Keratinocyte (primary cell): ENCODE data around the gene ADGRV1. TPM values are rescaled to one million over a fixed set of nuclear protein-coding genes. Genes with fewer than 3 reads are reported as not detected.

Experiments
- DNase-seq: peaks from one replicate; pipeline ENCODE4 v3.0.0-alpha.2; 2011; ENCODE audit warnings: low read depth, missing footprints, low spot score
- FAIRE-seq: peaks from 2 replicates; lab custom pipeline; 2011; peaks lifted over from hg19 to GRCh38; lab: Jason Lieb, UNC
- H2AFZ ChIP-seq: 2 replicates; pipeline ENCODE4 v1.6.0; 2012; ENCODE audit warnings: low read length, control low read depth, inconsistent platforms; ENCODE audit not compliant: control insufficient read depth
- H3K27ac ChIP-seq: 2 replicates; pipeline ENCODE4 v1.5.1; 2011; ENCODE audit warnings: low read length; ENCODE audit not compliant: control insufficient read depth, insufficient read depth
- H3K27me3 ChIP-seq: 3 replicates; pipeline ENCODE4 v1.6.0; 2011; ENCODE audit warnings: low read length; ENCODE audit not compliant: control insufficient read depth, insufficient read depth; ENCODE audit errors: extremely low read depth
- H3K36me3 ChIP-seq, 2 experiments: 2 replicates in 1 of 2; 3 replicates in 1 of 2; pipeline ENCODE4 v1.5.1; 2011; ENCODE audit warnings: low read length in 2 of 2, mild to moderate bottlenecking in 1 of 2; ENCODE audit not compliant: control insufficient read depth in 2 of 2, insufficient read depth in 2 of 2; ENCODE audit errors: extremely low read depth in 1 of 2
- H3K4me1 ChIP-seq: 3 replicates; pipeline ENCODE4 v1.5.1; 2011; ENCODE audit warnings: low read length; ENCODE audit not compliant: control insufficient read depth, insufficient read depth; ENCODE audit errors: extremely low read depth
- H3K4me2 ChIP-seq: 3 replicates; pipeline ENCODE4 v1.6.0; 2011; ENCODE audit warnings: low read depth, low read length; ENCODE audit not compliant: control insufficient read depth, insufficient read depth; ENCODE audit errors: extremely low read depth
- H3K4me3 ChIP-seq, 3 experiments: fragments of 200-600 bp in 1 of 3; sonication (generic) in 1 of 3; 2 replicates in 2 of 3; 3 replicates in 1 of 3; pipeline ENCODE4 v1.5.1; 2011 to 2016; ENCODE audit warnings: low read length in 3 of 3, mild to moderate bottlenecking in 3 of 3, control low read depth in 2 of 3, inconsistent platforms in 1 of 3, low read depth in 1 of 3, mixed read lengths in 1 of 3, mixed run types in 1 of 3, moderate library complexity in 1 of 3; ENCODE audit not compliant: control insufficient read depth in 2 of 3, insufficient read depth in 2 of 3; ENCODE audit errors: extremely low read depth in 1 of 3
- H3K79me2 ChIP-seq: 2 replicates; pipeline ENCODE4 v1.6.0; 2012; ENCODE audit warnings: low read length; ENCODE audit not compliant: control insufficient read depth, insufficient read depth
- H3K9ac ChIP-seq: 3 replicates; pipeline ENCODE4 v1.6.0; 2011; ENCODE audit warnings: low read length; ENCODE audit not compliant: control insufficient read depth, insufficient read depth; ENCODE audit errors: extremely low read depth
- H3K9me1 ChIP-seq: 3 replicates; pipeline ENCODE4 v1.6.0; 2011; ENCODE audit warnings: low read length; ENCODE audit not compliant: control insufficient read depth, insufficient read depth; ENCODE audit errors: extremely low read depth
- H3K9me3 ChIP-seq: 2 replicates; pipeline ENCODE4 v1.5.1; 2012; ENCODE audit warnings: low read depth, low read length; ENCODE audit not compliant: control insufficient read depth
- H4K20me1 ChIP-seq: 3 replicates; pipeline ENCODE4 v1.6.0; 2011; ENCODE audit warnings: low read length; ENCODE audit not compliant: control insufficient read depth, insufficient read depth; ENCODE audit errors: extremely low read depth
- EZH2 ChIP-seq: IDR thresholded peaks from one replicate; pipeline ENCODE4 v1.6.1; 2012; ENCODE audit warnings: inconsistent platforms, mild to moderate bottlenecking, low read length, moderate library complexity
- dilution Hi-C: fragments of 300-500 bp; cut with MboI; formaldehyde crosslinking; loops from one replicate; pipeline ENCODE4 v1.7.0; 2020; ENCODE audit warnings: low sequenced_read_pairs; ENCODE audit not compliant: extremely low pct_ligation_motif_present
- polyA plus RNA-seq, 5 experiments: library from polyadenylated mRNA; depleted of rRNA in 3 of 5; stranded (reverse) in 3 of 5; stranded (forward) in 1 of 5; unstranded in 1 of 5; fragments of >200 nt; gene quantifications; 1 replicate in 1 of 5; 2 replicates in 3 of 5; 3 replicates in 1 of 5; pipeline versions ENCODE4 v1.2.1 to v1.2.3, GENCODE V29; 2011 to 2012; ENCODE audit warnings: missing spikeins in 2 of 5, low read depth in 1 of 5, low replicate concordance in 1 of 5
- TF ChIP-seq, protein P1 (sequence below), 3 experiments: IDR thresholded peaks in 1 of 3; conservative IDR thresholded peaks in 1 of 3; optimal IDR thresholded peaks in 1 of 3; 2 replicates in 2 of 3; 3 replicates in 1 of 3; pipeline versions ENCODE3 to v1.5.1; 2011; ENCODE audit warnings: low read length in 3 of 3, mild to moderate bottlenecking in 3 of 3, moderate library complexity in 2 of 3, control low read depth in 1 of 3, inconsistent platforms in 1 of 3; ENCODE audit not compliant: insufficient read depth in 2 of 3; ENCODE audit errors: extremely low read depth in 1 of 3

ADGRV1 gene
- polyA plus RNA-seq, 1 donor (not counting 4 experiments of a cell fraction or from before 2014, with no cell fraction given): 0.05 TPM

DNA sequence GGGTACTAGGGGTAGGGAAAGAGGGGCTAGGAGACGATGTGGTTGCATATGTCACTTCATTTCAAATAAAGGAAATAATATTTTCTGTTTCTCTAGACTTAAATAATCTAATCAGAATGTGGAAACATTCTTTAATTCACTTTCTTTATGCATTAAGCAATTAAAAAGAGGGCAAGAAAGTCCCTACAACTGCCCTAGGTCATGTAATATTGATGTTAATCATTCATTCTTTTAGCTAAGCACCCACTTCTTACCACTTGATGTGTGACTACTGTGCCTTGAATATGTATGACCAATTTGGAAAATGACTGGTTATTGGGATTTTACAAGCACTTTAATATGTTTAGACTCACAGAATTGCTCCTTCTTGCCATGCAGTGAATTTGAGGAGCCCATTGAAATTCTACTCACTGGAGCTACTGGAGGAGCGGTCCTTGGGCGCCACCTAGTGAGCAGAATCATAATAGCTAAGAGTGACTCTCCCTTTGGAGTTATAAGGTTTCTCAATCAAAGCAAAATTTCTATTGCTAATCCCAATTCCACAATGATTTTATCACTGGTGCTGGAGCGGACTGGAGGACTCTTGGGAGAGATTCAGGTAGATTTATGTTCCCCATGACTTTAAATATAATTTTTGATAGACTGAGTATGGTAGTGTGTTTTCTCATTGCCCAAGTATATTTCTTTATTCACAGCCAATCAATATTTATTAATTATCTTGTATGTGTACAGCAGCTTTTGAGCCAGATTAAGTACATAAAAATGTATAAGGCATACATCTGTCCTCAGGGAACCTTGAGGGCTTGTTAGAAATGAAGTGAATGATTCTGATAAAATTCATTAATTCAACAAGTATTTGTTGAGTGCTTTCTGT, 225.1 kb downstream of the ADGRV1 start:
- dilution Hi-C loops: no loop called here
- FAIRE-seq (peak; percentile 67), DNase-seq (peak; percentile 15)
- Histone ChIP-seq H3K79me2 (no peaks in the 10 kb centered on the region), H3K9ac (no peak overlapping the region), H3K27ac (no peak overlapping the region), H3K4me3 (no peak overlapping the region), H3K27me3 (no peaks in the 10 kb centered on the region), H3K9me3 (no peaks in the 10 kb centered on the region), H4K20me1 (no peaks in the 10 kb centered on the region), H2AFZ (no peak overlapping the region), H3K4me2 (no peak overlapping the region), H3K4me1 (no peaks in the 10 kb centered on the region), H3K9me1 (no peaks in the 10 kb centered on the region), H3K36me3 (no peaks in the 10 kb centered on the region)
- no peak for TF ChIP-seq EZH2
- TF ChIP-seq, protein P1, sequence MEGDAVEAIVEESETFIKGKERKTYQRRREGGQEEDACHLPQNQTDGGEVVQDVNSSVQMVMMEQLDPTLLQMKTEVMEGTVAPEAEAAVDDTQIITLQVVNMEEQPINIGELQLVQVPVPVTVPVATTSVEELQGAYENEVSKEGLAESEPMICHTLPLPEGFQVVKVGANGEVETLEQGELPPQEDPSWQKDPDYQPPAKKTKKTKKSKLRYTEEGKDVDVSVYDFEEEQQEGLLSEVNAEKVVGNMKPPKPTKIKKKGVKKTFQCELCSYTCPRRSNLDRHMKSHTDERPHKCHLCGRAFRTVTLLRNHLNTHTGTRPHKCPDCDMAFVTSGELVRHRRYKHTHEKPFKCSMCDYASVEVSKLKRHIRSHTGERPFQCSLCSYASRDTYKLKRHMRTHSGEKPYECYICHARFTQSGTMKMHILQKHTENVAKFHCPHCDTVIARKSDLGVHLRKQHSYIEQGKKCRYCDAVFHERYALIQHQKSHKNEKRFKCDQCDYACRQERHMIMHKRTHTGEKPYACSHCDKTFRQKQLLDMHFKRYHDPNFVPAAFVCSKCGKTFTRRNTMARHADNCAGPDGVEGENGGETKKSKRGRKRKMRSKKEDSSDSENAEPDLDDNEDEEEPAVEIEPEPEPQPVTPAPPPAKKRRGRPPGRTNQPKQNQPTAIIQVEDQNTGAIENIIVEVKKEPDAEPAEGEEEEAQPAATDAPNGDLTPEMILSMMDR (optimal IDR thresholded peaks at IDR 0.05 in 1 of 3, IDR thresholded peaks at IDR 0.05 in 1 of 3, conservative IDR thresholded peaks at IDR 0.05 in 1 of 3; ENCODE audit: extremely low read depth in 1 of 3, insufficient read depth in 2 of 3, low read length in 3 of 3): peak; percentile 76 to 84 (median 77)

DNA sequence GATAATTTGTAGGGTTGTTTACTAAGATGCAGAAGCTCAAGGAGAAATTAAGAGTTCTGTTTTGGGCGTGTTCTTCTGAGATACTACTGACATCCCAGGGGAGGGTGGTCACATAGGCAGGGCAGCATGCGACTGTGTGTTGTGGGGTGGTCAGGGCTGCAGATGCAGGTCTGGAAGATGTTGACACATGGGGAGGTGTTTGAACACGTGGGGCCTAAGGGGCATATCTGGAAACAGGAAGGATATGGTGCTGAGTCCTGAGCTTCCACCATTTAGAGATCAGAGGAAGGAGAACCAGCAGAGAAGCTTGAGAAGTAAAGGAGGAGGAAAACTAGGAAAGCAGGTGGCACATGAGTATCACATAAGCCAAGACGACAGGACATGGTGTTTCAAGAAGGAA, 228.2 kb downstream of the ADGRV1 start:
- TF ChIP-seq, protein P1 (optimal IDR thresholded peaks at IDR 0.05 in 1 of 3, IDR thresholded peaks at IDR 0.05 in 1 of 3, conservative IDR thresholded peaks at IDR 0.05 in 1 of 3; ENCODE audit: extremely low read depth in 1 of 3, insufficient read depth in 2 of 3, low read length in 3 of 3): no peak
- no peak for TF ChIP-seq EZH2
- dilution Hi-C loops: no loop called here
- no peak overlapping the region for H3K4me3 ChIP-seq

More for the DNA sequence above, 228.2 kb downstream of the ADGRV1 start:
- Histone ChIP-seq H3K4me2 (no peak overlapping the region), H3K9me3 (no peaks in the 10 kb centered on the region), H2AFZ (no peak overlapping the region), H3K9me1 (no peaks in the 10 kb centered on the region), H3K79me2 (no peaks in the 10 kb centered on the region), H3K27ac (no peak overlapping the region), H3K4me1 (no peaks in the 10 kb centered on the region), H3K9ac (no peak overlapping the region), H3K36me3 (no peaks in the 10 kb centered on the region), H4K20me1 (no peaks in the 10 kb centered on the region), H3K27me3 (no peaks in the 10 kb centered on the region)
- FAIRE-seq: no peak
- no peak for DNase-seq
